CD14-positive monocyte (primary cell): ENCODE measurements around the gene TXLNB. TPM values are rescaled to one million over a fixed set of nuclear protein-coding genes. Genes with fewer than 3 reads are reported as not detected.

Experiments used
- DNase-seq, 3 donors: peaks; one replicate each; pipeline ENCODE4 v3.0.0-alpha.2; 2011 to 2022
- H2AFZ ChIP-seq: 2 replicates; pipeline ENCODE4 v1.6.0; 2012; ENCODE audit warnings: mild to moderate bottlenecking, low read depth, low read length, inconsistent platforms; ENCODE audit not compliant: insufficient read depth, poor library complexity, severe bottlenecking
- H3K27ac ChIP-seq, 2 donors: 1 replicate in 1 of 2; 2 replicates in 1 of 2; pipeline ENCODE4 v1.5.1; 2012 to 2013; ENCODE audit warnings: low read length in 2 of 2, control low read depth in 1 of 2, inconsistent platforms in 1 of 2, low read depth in 1 of 2, mild to moderate bottlenecking in 1 of 2
- H3K27me3 ChIP-seq, 2 donors: one replicate each; pipeline versions ENCODE4 v1.6.0 to v1.6.1; 2011 to 2013; ENCODE audit warnings: low read length in 2 of 2; ENCODE audit not compliant: control insufficient read depth in 2 of 2, insufficient read depth in 2 of 2
- H3K36me3 ChIP-seq, 2 donors: replicated peaks in 1 of 2; 1 replicate in 1 of 2; 2 replicates in 1 of 2; pipeline versions ENCODE4 v1.5.1 to v1.6.1; 2012 to 2013; ENCODE audit warnings: low read length in 2 of 2, control low read depth in 1 of 2, inconsistent platforms in 1 of 2, mild to moderate bottlenecking in 1 of 2; ENCODE audit not compliant: insufficient read depth in 2 of 2, control insufficient read depth in 1 of 2
- H3K4me1 ChIP-seq, 2 donors: 1 replicate in 1 of 2; 2 replicates in 1 of 2; pipeline versions ENCODE4 v1.5.1 to v1.6.1; 2012 to 2013; ENCODE audit warnings: low read length in 2 of 2, control low read depth in 1 of 2, inconsistent platforms in 1 of 2, mild to moderate bottlenecking in 1 of 2, moderate library complexity in 1 of 2; ENCODE audit not compliant: insufficient read depth in 2 of 2, control insufficient read depth in 1 of 2
- H3K4me2 ChIP-seq: replicated peaks from 2 replicates; pipeline ENCODE3; 2012; ENCODE audit warnings: low read length, moderate library complexity, mild to moderate bottlenecking; ENCODE audit not compliant: poor library complexity, severe bottlenecking; ENCODE audit errors: extremely low read depth
- H3K4me3 ChIP-seq, 3 experiments: fragments of 200-600 bp in 1 of 3; sonication (generic) in 1 of 3; replicated peaks in 1 of 3; 1 replicate in 2 of 3; 2 replicates in 1 of 3; pipeline ENCODE4 v1.5.1; 2011 to 2013; ENCODE audit warnings: low read length in 3 of 3, mild to moderate bottlenecking in 3 of 3, control low read depth in 2 of 3, low read depth in 2 of 3, inconsistent platforms in 1 of 3, moderate library complexity in 1 of 3
- H3K79me2 ChIP-seq: 2 replicates; pipeline ENCODE4 v1.6.0; 2012; ENCODE audit warnings: mild to moderate bottlenecking, control low read depth, inconsistent platforms, low read length, moderate library complexity; ENCODE audit not compliant: insufficient read depth
- H3K9ac ChIP-seq: 2 replicates; pipeline ENCODE4 v1.6.0; 2017; ENCODE audit warnings: low read length, mild to moderate bottlenecking; ENCODE audit not compliant: insufficient read depth, poor library complexity, severe bottlenecking
- H3K9me3 ChIP-seq, 2 donors: replicated peaks in 1 of 2; 1 replicate in 1 of 2; 2 replicates in 1 of 2; pipeline versions ENCODE4 v1.5.1 to v1.6.1; 2012 to 2013; ENCODE audit warnings: low read length in 2 of 2, control low read depth in 1 of 2; ENCODE audit not compliant: control insufficient read depth in 1 of 2, insufficient read depth in 1 of 2
- H4K20me1 ChIP-seq: 2 replicates; pipeline ENCODE4 v1.6.0; 2012; ENCODE audit warnings: mild to moderate bottlenecking, low read length, control low read depth, moderate library complexity; ENCODE audit not compliant: insufficient read depth
- H3K27ac Mint-ChIP-seq, 7 donors: one replicate each; pipeline ENCODE4 v1.8.0; 2020; ENCODE audit warnings: mild to moderate bottlenecking in 7 of 7, mixed read lengths in 7 of 7, moderate library complexity in 6 of 7, inconsistent platforms in 2 of 7
- H3K27me3 Mint-ChIP-seq, 3 donors: one replicate each; pipeline ENCODE4 v1.8.0; 2021 to 2022; ENCODE audit warnings: low read depth in 3 of 3, mild to moderate bottlenecking in 3 of 3, mixed read lengths in 3 of 3, moderate library complexity in 3 of 3, inconsistent platforms in 1 of 3
- H3K36me3 Mint-ChIP-seq, 2 donors: one replicate each; pipeline ENCODE4 v1.8.0; 2020; ENCODE audit warnings: mixed read lengths in 2 of 2, inconsistent platforms in 1 of 2, mild to moderate bottlenecking in 1 of 2
- H3K4me1 Mint-ChIP-seq: one replicate; pipeline ENCODE4 v1.8.0; 2020; ENCODE audit warnings: mild to moderate bottlenecking, mixed read lengths
- H3K4me3 Mint-ChIP-seq, 2 donors: one replicate each; pipeline ENCODE4 v1.8.0; 2020; ENCODE audit warnings: mild to moderate bottlenecking in 2 of 2, mixed read lengths in 2 of 2, moderate library complexity in 1 of 2
- H3K9me3 Mint-ChIP-seq, 7 donors: one replicate each; pipeline ENCODE4 v1.8.0; 2020 to 2022; ENCODE audit warnings: mixed read lengths in 7 of 7, mild to moderate bottlenecking in 6 of 7, moderate library complexity in 6 of 7, inconsistent platforms in 2 of 7
- WGBS: methylation state at CpG from one replicate; pipeline ENCODE4 v1.1.5; 2013; ENCODE audit warnings: missing lambda C conversion rate; ENCODE audit not compliant: insufficient coverage; 5-methylcytosine and 5-hydroxymethylcytosine counted together
- intact Hi-C, 2 donors: fragments of 100-400 bp; cut with micrococcal nuclease; formaldehyde crosslinking; loops; one replicate each; pipeline versions ENCODE4 v1.15.0 to v1.15.1; 2023
- polyA plus RNA-seq, 3 donors: library from polyadenylated mRNA; depleted of rRNA in 1 of 3; unstranded in 2 of 3; stranded (reverse) in 1 of 3; fragments of 300-500 nt in 2 of 3; fragments of >200 nt in 1 of 3; fragmentation: Illumina TruSeq in 2 of 3; gene quantifications; 1 replicate in 2 of 3; 2 replicates in 1 of 3; pipeline ENCODE4 v1.2.3, GENCODE V29; 2012 to 2021
- TF ChIP-seq, protein P1 (sequence below): fragments of 200-600 bp; IDR thresholded peaks from one replicate; pipeline ENCODE4 v1.8.0; 2022; ENCODE audit warnings: antibody characterized with exemption, mild to moderate bottlenecking

Gene TXLNB
- polyA plus RNA-seq, 3 donors: 0.04 to 0.25 (median 0.14) TPM

DNA sequence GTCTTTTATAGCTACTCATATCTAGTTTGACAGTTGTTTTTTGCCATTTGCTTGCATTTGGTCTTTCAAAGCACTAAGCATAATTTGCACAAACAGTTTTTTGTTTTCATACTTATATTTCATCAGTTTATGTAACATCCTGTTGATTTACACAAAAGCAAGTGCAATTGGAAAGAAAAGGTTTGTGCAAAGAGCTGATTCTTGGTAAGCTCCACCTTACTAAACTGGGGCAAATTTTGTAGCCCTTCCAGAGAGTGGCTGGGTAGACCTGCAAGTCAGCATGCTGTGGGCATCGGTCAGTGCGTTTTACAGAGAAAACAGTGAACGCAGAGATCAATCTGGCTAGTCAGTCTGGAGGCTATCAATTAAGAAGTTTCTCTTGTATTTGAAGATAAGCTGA, 34.5 kb downstream of the TXLNB start:
- TF ChIP-seq, protein P1, sequence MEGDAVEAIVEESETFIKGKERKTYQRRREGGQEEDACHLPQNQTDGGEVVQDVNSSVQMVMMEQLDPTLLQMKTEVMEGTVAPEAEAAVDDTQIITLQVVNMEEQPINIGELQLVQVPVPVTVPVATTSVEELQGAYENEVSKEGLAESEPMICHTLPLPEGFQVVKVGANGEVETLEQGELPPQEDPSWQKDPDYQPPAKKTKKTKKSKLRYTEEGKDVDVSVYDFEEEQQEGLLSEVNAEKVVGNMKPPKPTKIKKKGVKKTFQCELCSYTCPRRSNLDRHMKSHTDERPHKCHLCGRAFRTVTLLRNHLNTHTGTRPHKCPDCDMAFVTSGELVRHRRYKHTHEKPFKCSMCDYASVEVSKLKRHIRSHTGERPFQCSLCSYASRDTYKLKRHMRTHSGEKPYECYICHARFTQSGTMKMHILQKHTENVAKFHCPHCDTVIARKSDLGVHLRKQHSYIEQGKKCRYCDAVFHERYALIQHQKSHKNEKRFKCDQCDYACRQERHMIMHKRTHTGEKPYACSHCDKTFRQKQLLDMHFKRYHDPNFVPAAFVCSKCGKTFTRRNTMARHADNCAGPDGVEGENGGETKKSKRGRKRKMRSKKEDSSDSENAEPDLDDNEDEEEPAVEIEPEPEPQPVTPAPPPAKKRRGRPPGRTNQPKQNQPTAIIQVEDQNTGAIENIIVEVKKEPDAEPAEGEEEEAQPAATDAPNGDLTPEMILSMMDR: no peak
- H3K36me3 ChIP-seq: no peaks in the 10 kb centered on the region
- H4K20me1 ChIP-seq: no peaks in the 10 kb centered on the region
- Mint-ChIP-seq H3K4me3 (no peak overlapping the region), H3K36me3 (no peaks in the 10 kb centered on the region), H3K27ac (no peak overlapping the region), H3K27me3 (peaks cover 0 to 1% (median 1%) of the 10 kb centered on the region in 3 donors), H3K4me1 (no peaks in the 10 kb centered on the region), H3K9me3 (peaks cover 0 to 1% (median 0%) of the 10 kb centered on the region in 7 donors)
- H3K4me1 ChIP-seq: no peaks in the 10 kb centered on the region
- H3K4me3 ChIP-seq: no peak overlapping the region
- H3K9me3 ChIP-seq: no peaks in the 10 kb centered on the region
- no peak overlapping the region for H3K27ac ChIP-seq
- no peak overlapping the region for H3K9ac ChIP-seq
- DNase-seq: no peak
- intact Hi-C loops: no loop called here
- no peak overlapping the region for H3K4me2 ChIP-seq
- H3K27me3 ChIP-seq: no peaks in the 10 kb centered on the region
- no CpG with 5 or more reads among the region's 3 CpGs for WGBS
- no peaks in the 10 kb centered on the region for H3K79me2 ChIP-seq
- no peak overlapping the region for H2AFZ ChIP-seq

DNA sequence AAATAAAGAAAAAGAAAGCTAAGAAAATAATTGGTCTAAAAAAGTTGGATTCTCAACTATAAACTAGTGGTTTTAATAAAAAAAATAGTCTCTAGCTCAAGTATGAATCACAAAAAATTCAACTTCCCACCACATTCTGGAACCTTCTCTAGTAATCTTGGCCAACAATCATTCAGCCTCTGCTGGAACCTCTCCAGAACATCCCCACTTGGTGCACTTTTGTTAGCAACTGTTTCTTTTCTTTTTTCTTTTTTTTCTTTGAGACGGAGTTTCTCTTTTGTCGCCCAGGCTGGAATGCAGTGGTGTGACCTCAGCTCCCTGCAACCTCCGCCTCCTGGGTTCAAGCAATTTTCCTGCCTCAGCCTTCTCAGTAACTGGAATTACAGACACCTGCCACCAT, 35.7 kb downstream of the TXLNB start:
- Mint-ChIP-seq H3K27me3 (peaks cover 0 to 1% (median 1%) of the 10 kb centered on the region in 3 donors), H3K27ac (peak overlapping the region in 2 of 7 donors; percentile 13 to 14), H3K36me3 (no peaks in the 10 kb centered on the region), H3K9me3 (peaks cover 0 to 1% (median 0%) of the 10 kb centered on the region in 7 donors), H3K4me1 (peaks cover 4% of the 10 kb centered on the region), H3K4me3 (no peak overlapping the region)
- Histone ChIP-seq H3K9ac (no peak overlapping the region), H3K4me3 (no peak overlapping the region), H3K79me2 (no peaks in the 10 kb centered on the region), H3K4me1 (no peaks in the 10 kb centered on the region), H3K4me2 (no peak overlapping the region), H2AFZ (no peak overlapping the region), H3K36me3 (no peaks in the 10 kb centered on the region), H3K27me3 (no peaks in the 10 kb centered on the region), H4K20me1 (no peaks in the 10 kb centered on the region), H3K9me3 (no peaks in the 10 kb centered on the region), H3K27ac (no peak overlapping the region)
- intact Hi-C loops: no loop called here
- DNase-seq: no peak
- 100% methylated on average over 2 of the region's 3 CpGs for WGBS
- TF ChIP-seq, protein P1: no peak
